GM12892 (cell line): ENCODE measurements around the gene NEAT1.

Experiments
- POLR2A ChIP-seq: IDR thresholded peaks from 2 replicates; pipeline ENCODE4 v1.6.1; 2011; ENCODE audit warnings: low read depth, low read length, control low read depth
- POLR2AphosphoS5 ChIP-seq: IDR thresholded peaks from 2 replicates; pipeline ENCODE4 v1.6.1; 2011; ENCODE audit warnings: low read depth, low read length, control low read depth

GRCh38 chr11:65412271-65413076, 10.1 kb upstream of the NEAT1 start:
- TF ChIP-seq POLR2AphosphoS5 (no peak), POLR2A (no peak)
